A673 (cell line): ENCODE data around the gene QSOX2. TPM values are rescaled to one million over a fixed set of nuclear protein-coding genes. Genes with fewer than 3 reads are reported as not detected.

ENCODE experiments used
- BruUV-seq: library from RNA; stranded (reverse); fragments of 400-500 nt; replicated peaks from 2 replicates; lab custom pipeline; 2021; lab: Mats Ljungman, UMichigan
- CTCF ChIA-PET: fragments of 300-600 bp; sonication (Branson Sonifier 250); formaldehyde crosslinking; loops from one replicate; lab custom pipeline; 2022; ENCODE audit warnings: antibody characterized with exemption; lab: Charles Lee
- POLR2A ChIA-PET: fragments of 300-600 bp; sonication (Branson Sonifier 250); formaldehyde crosslinking; loops from one replicate; lab custom pipeline; 2022; ENCODE audit warnings: antibody characterized with exemption; ENCODE audit not compliant: low non-redundant PET; lab: Charles Lee
- DNase-seq: peaks from one replicate; pipeline ENCODE4 v3.0.0-alpha.2; 2015; ENCODE audit warnings: low spot score
- H3K27ac ChIP-seq: fragments of 200-600 bp; sonication (generic); 2 replicates; pipeline ENCODE4 v1.5.1; 2016; ENCODE audit warnings: mixed run types, low read depth, mild to moderate bottlenecking, mixed read lengths, antibody characterized with exemption, low read length; ENCODE audit not compliant: poor library complexity, severe bottlenecking
- H3K27me3 ChIP-seq: fragments of 200-600 bp; sonication (generic); replicated peaks from 2 replicates; pipeline ENCODE4 v1.6.1; 2017; ENCODE audit warnings: mixed run types, low read depth, mild to moderate bottlenecking, mixed read lengths, antibody characterized with exemption, low read length; ENCODE audit not compliant: insufficient read depth, poor library complexity
- H3K36me3 ChIP-seq: fragments of 200-600 bp; sonication (generic); 2 replicates; pipeline ENCODE4 v1.6.1; 2016; ENCODE audit warnings: mixed run types, mild to moderate bottlenecking, mixed read lengths, antibody characterized with exemption, low read length; ENCODE audit not compliant: insufficient read depth, poor library complexity, severe bottlenecking
- H3K4me1 ChIP-seq: fragments of 200-600 bp; sonication (generic); 2 replicates; pipeline ENCODE4 v1.6.1; 2017; ENCODE audit warnings: mixed run types, mild to moderate bottlenecking, mixed read lengths, antibody characterized with exemption, low read length; ENCODE audit not compliant: insufficient read depth, poor library complexity, severe bottlenecking
- H3K4me3 ChIP-seq: fragments of 200-600 bp; sonication (generic); 2 replicates; pipeline ENCODE4 v1.5.1; 2016; ENCODE audit warnings: low read depth, mixed run types, mild to moderate bottlenecking, mixed read lengths, low read length; ENCODE audit not compliant: poor library complexity, severe bottlenecking
- H3K9me3 ChIP-seq: fragments of 200-600 bp; sonication (generic); 2 replicates; pipeline ENCODE4 v1.6.1; 2016; ENCODE audit warnings: mixed run types, low read depth, mild to moderate bottlenecking, mixed read lengths, antibody characterized with exemption, low read length; ENCODE audit not compliant: poor library complexity, severe bottlenecking
- CTCF ChIP-seq: fragments of 300-800, 200-600 bp; sonication (generic); conservative IDR thresholded peaks from 2 replicates; pipeline ENCODE4 v1.5.1; 2017; ENCODE audit warnings: low read depth, mild to moderate bottlenecking, antibody characterized with exemption, low read length, moderate library complexity, mixed read lengths
- EZH2 ChIP-seq: fragments of 200-600 bp; sonication (generic); IDR thresholded peaks from 2 replicates; pipeline ENCODE4 v1.6.1; 2017; ENCODE audit warnings: borderline replicate concordance, low read depth, mild to moderate bottlenecking, mixed read lengths, antibody characterized with exemption, low read length; ENCODE audit not compliant: poor library complexity, severe bottlenecking
- intact Hi-C: fragments of 100-400 bp; cut with micrococcal nuclease; formaldehyde crosslinking; loops from one replicate; pipeline ENCODE4 v1.10.0; 2022; ENCODE audit not compliant: unreplicated experiment
- total RNA-seq: library from RNA; stranded (reverse); gene quantifications from 2 replicates; pipeline ENCODE4 v1.2.3, GENCODE V29; 2021

Gene QSOX2
- total RNA-seq, 1 experiment from 2014 or later = 43.7 TPM

- H3K36me3 ChIP-seq = no peaks in the 10 kb centered on the region
- no TSS peak for BruUV-seq
- DNase-seq = no peak
- intact Hi-C loops = no loop called here
- no peak overlapping the region for H3K27ac ChIP-seq
- H3K4me1 ChIP-seq = no peaks in the 10 kb centered on the region
- no peak overlapping the region for H3K4me3 ChIP-seq
- H3K9me3 ChIP-seq = no peaks in the 10 kb centered on the region
- no peaks in the 10 kb centered on the region for H3K27me3 ChIP-seq
- ChIA-PET CTCF (no interaction called here), POLR2A (no interaction called here)
- TF ChIP-seq EZH2 (no peak), CTCF (no peak)
Measured at GRCh38 chr9:136253246-136254130, 7.9 kb upstream of the QSOX2 start.

DNA sequence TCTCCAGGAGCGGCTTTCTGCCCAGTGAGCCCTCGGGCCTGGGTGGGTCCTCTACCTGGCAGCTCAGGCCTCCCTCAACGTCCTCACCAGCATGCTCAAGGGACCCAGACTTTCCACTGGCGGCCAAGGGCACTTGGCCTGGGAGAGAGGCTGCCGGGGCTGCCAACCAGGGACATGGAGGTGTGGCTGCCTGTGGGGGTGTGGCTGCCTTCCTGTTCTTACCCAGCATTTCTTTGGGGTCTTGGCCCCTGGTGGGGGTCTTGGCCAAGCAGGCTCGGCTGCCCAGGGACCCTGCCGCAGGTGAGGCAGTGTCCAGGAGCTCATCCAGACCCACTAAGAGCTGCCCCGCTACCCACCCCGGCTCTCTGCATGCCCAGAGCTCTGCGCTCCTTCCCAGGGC lies 7.2 kb upstream of the QSOX2 start:
- POLR2A ChIA-PET = no interaction called here
- CTCF ChIA-PET = no interaction called here

DNA sequence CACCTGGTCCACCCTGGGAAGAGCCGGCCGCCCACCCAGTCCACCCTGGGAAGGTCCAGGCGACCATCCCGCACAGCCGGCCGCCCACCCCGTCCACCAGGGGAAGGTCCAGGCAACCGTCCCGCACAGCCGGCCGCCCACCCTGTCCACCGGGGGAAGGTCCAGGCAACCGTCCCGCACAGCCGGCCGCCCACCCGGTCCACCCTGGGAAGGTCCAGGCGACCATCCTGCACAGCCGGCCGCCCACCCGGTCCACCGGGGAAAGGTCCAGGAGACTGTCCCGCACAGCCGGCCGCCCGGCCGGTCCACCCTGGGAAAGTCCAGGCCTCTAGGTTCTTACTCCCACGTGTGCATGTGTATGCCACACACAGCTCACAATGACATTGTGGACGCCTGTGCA lies 6.7 kb upstream of the QSOX2 start:
- intact Hi-C loops = no loop called here
- Histone ChIP-seq H3K9me3 (no peaks in the 10 kb centered on the region), H3K36me3 (no peaks in the 10 kb centered on the region), H3K27me3 (no peaks in the 10 kb centered on the region), H3K27ac (no peak overlapping the region), H3K4me1 (no peaks in the 10 kb centered on the region), H3K4me3 (no peak overlapping the region)
- ChIA-PET CTCF (no interaction called here), POLR2A (no interaction called here)
- no TSS peak for BruUV-seq
- TF ChIP-seq CTCF = no peak
- no peak for TF ChIP-seq EZH2
- DNase-seq = no peak

More for the DNA sequence above, 7.2 kb upstream of the QSOX2 start:
- no peaks in the 10 kb centered on the region for H3K36me3 ChIP-seq
- H3K4me1 ChIP-seq = no peaks in the 10 kb centered on the region
- TF ChIP-seq EZH2 (no peak), CTCF (no peak)
- no peaks in the 10 kb centered on the region for H3K27me3 ChIP-seq
- no peak overlapping the region for H3K4me3 ChIP-seq
- H3K27ac ChIP-seq = no peak overlapping the region
- no TSS peak for BruUV-seq
- intact Hi-C loops = no loop called here
- H3K9me3 ChIP-seq = no peaks in the 10 kb centered on the region
- no peak for DNase-seq
